ENCODE measurements around the gene ISCU.

Gene ISCU

GRCh38 chr12:108562348-108563135, at the start of gene ISCU:
TSS of gene ISCU (plus strand) at chr12:108562596. CDS start at chr12:108562623, 27 bp downstream.
- in situ Hi-C loops (cut with MboI; ENCODE audit: low sequenced_read_pairs, unreplicated experiment): loop anchor here (10.0 to 25.0 kb wide), 2 partner anchors 242 to 525 kb away; partner anchors contain the start of genes ALKBH2 and UNG
- TF ChIP-seq, protein P1, sequence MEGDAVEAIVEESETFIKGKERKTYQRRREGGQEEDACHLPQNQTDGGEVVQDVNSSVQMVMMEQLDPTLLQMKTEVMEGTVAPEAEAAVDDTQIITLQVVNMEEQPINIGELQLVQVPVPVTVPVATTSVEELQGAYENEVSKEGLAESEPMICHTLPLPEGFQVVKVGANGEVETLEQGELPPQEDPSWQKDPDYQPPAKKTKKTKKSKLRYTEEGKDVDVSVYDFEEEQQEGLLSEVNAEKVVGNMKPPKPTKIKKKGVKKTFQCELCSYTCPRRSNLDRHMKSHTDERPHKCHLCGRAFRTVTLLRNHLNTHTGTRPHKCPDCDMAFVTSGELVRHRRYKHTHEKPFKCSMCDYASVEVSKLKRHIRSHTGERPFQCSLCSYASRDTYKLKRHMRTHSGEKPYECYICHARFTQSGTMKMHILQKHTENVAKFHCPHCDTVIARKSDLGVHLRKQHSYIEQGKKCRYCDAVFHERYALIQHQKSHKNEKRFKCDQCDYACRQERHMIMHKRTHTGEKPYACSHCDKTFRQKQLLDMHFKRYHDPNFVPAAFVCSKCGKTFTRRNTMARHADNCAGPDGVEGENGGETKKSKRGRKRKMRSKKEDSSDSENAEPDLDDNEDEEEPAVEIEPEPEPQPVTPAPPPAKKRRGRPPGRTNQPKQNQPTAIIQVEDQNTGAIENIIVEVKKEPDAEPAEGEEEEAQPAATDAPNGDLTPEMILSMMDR (IDR thresholded peaks at IDR 0.05; ENCODE audit: borderline replicate concordance, control extremely low read depth, extremely low read depth, insufficient read depth, missing control alignments): no peak
- peak; percentile 98 for DNase-seq (ENCODE audit: low spot score)

- in situ Hi-C loops (cut with MboI; ENCODE audit: low sequenced_read_pairs, unreplicated experiment): no loop called here
- TF ChIP-seq, protein P1 (IDR thresholded peaks at IDR 0.05; ENCODE audit: borderline replicate concordance, control extremely low read depth, extremely low read depth, insufficient read depth, missing control alignments): no peak
- DNase-seq (ENCODE audit: low spot score): no peak
These were observed 47.9 kb upstream of the ISCU start for GRCh38 chr12:108514468-108514972.

- in situ Hi-C loops (cut with MboI; ENCODE audit: low sequenced_read_pairs, unreplicated experiment): no loop called here
- DNase-seq (ENCODE audit: low spot score): peak; percentile 97
- TF ChIP-seq, protein P1 (IDR thresholded peaks at IDR 0.05; ENCODE audit: borderline replicate concordance, control extremely low read depth, extremely low read depth, insufficient read depth, missing control alignments): no peak
These were observed 47.2 kb upstream of the ISCU start, which contains the start of gene FICD for GRCh38 chr12:108514973-108515814. TSS of gene FICD (plus strand) at chr12:108515277. CDS start at chr12:108516973, 1,696 bp downstream.

DNA sequence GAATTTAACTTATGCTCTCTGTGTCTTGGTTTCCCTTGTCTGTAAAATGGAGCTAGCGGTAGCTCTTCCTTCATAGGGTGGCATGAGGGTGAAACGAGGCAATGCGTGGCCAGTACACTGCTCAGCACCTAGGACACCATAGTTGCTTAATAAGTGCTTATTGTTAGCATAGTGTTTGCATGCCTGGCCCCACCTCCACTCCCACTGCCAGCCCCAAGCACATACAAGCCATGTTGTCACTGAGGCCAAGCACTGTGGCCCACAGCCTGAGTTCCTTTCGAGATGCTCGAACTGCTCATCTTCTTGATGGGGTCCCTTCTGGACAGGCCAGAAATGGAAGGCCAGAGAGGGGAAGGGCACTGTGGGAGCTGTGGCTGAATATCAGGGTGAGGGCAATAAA, 46.5 kb upstream of the ISCU start:
- in situ Hi-C loops (cut with MboI; ENCODE audit: low sequenced_read_pairs, unreplicated experiment): no loop called here
- no peak for DNase-seq (ENCODE audit: low spot score)
- TF ChIP-seq, protein P1 (IDR thresholded peaks at IDR 0.05; ENCODE audit: borderline replicate concordance, control extremely low read depth, extremely low read depth, insufficient read depth, missing control alignments): no peak

DNA sequence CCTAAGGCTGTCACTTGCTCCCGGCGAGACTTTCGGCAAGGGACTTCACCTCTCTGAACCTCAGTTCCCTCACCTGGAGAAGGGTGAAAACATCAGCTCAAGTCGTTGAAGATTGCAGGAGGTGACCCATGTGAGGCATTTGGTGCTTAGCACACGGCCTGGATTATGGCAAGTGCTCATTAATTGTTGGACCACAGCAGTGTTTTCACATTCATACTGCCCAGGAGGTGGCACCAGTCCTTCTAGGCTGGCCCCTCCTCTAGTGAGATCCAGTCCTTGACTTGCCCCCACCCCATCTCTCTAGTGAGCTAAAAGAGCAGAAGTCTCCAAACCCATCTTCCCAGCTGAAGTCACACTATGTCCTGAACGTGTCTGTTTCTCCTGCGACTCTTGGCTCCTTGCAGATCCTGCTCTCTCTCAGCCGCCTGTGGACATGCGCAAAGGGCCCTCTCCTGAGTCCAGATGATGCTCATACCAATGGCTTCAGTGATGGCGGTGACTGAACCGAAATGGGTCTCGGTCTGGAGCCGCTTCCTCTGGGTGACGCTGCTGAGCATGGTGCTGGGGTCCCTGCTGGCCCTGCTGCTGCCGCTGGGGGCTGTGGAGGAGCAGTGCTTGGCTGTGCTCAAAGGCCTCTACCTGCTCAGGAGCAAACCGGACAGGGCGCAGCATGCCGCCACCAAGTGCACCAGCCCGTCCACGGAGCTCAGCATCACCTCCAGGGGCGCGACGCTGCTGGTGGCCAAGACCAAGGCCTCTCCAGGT, 45.7 kb upstream of the ISCU start:
- no peak for DNase-seq (ENCODE audit: low spot score)
- in situ Hi-C loops (cut with MboI; ENCODE audit: low sequenced_read_pairs, unreplicated experiment): no loop called here
- TF ChIP-seq, protein P1 (IDR thresholded peaks at IDR 0.05; ENCODE audit: borderline replicate concordance, control extremely low read depth, extremely low read depth, insufficient read depth, missing control alignments): no peak
